H1 (cell line): ENCODE results near the gene VMP1. TPM values are rescaled to one million over a fixed set of nuclear protein-coding genes. Genes with fewer than 3 reads are reported as not detected.

Experiments
- CTCF ChIA-PET: fragments of 300-600 bp; sonication (Branson Sonifier 250); formaldehyde crosslinking; loops from one replicate; lab custom pipeline; 2021; ENCODE audit not compliant: partially characterized antibody; lab: Charles Lee
- POLR2A ChIA-PET: fragments of 300-600 bp; sonication (Branson Sonifier 250); formaldehyde crosslinking; loops from one replicate; lab custom pipeline; 2021; ENCODE audit warnings: inconsistent platforms; ENCODE audit not compliant: partially characterized antibody; lab: Charles Lee
- DNase-seq, 2 experiments: peaks; one replicate each; pipeline versions ENCODE4 v3.0.0 to v3.0.0-alpha.2; 2010 to 2022; ENCODE audit warnings: low spot score in 2 of 2, low read depth in 1 of 2, mixed read lengths in 1 of 2
- FAIRE-seq: peaks from 2 replicates; lab custom pipeline; 2011; peaks lifted over from hg19 to GRCh38; lab: Jason Lieb, UNC
- H2AFZ ChIP-seq: 2 replicates; pipeline ENCODE4 v1.8.1; 2012; ENCODE audit warnings: low read length, inconsistent platforms
- H2AK5ac ChIP-seq: 2 replicates; pipeline ENCODE4 v1.6.1; 2013; ENCODE audit warnings: low read depth, low read length
- H2BK120ac ChIP-seq: replicated peaks from 2 replicates; pipeline ENCODE3; 2013; ENCODE audit warnings: low read depth, low read length, inconsistent platforms
- H2BK12ac ChIP-seq: 2 replicates; pipeline ENCODE4 v1.6.1; 2013; ENCODE audit warnings: low read depth, low read length
- H2BK15ac ChIP-seq: 2 replicates; pipeline ENCODE4 v1.6.1; 2013; ENCODE audit warnings: low read length
- H2BK20ac ChIP-seq: 2 replicates; pipeline ENCODE4 v1.6.1; 2013; ENCODE audit warnings: low read length
- H2BK5ac ChIP-seq: 2 replicates; pipeline ENCODE4 v1.6.1; 2013; ENCODE audit warnings: low read depth, low read length
- H3K14ac ChIP-seq: 2 replicates; pipeline ENCODE4 v1.6.1; 2013; ENCODE audit warnings: inconsistent platforms; ENCODE audit not compliant: insufficient read length
- H3K18ac ChIP-seq: 2 replicates; pipeline ENCODE4 v1.6.1; 2013; ENCODE audit warnings: low read length; ENCODE audit errors: extremely low read depth
- H3K23ac ChIP-seq: 2 replicates; pipeline ENCODE4 v1.6.1; 2013; ENCODE audit warnings: inconsistent platforms; ENCODE audit not compliant: insufficient read length
- H3K23me2 ChIP-seq: 2 replicates; pipeline ENCODE4 v1.6.1; 2013; ENCODE audit warnings: low read depth, low read length
- H3K27ac ChIP-seq: 2 replicates; pipeline ENCODE4 v1.6.1; 2011; ENCODE audit warnings: low read depth, low read length, inconsistent platforms
- H3K27me3 ChIP-seq, 4 experiments: replicated peaks in 1 of 4; 1 replicate in 1 of 4; 2 replicates in 3 of 4; pipeline versions ENCODE4 v1.6.1 to v1.8.1; 2011 to 2013; ENCODE audit warnings: low read length in 3 of 4, mild to moderate bottlenecking in 3 of 4, inconsistent platforms in 2 of 4, mixed read lengths in 2 of 4, moderate library complexity in 1 of 4; ENCODE audit not compliant: control insufficient read depth in 3 of 4, insufficient read depth in 3 of 4; ENCODE audit errors: extremely low read depth in 1 of 4
- H3K36me3 ChIP-seq, 4 experiments: 2 replicates each; pipeline versions ENCODE4 v1.6.1 to v1.8.1; 2011 to 2013; ENCODE audit warnings: mild to moderate bottlenecking in 4 of 4, low read length in 3 of 4, moderate library complexity in 2 of 4, control low read depth in 1 of 4, inconsistent platforms in 1 of 4; ENCODE audit not compliant: insufficient read depth in 4 of 4, control insufficient read depth in 2 of 4
- H3K4ac ChIP-seq: replicated peaks from 2 replicates; pipeline ENCODE3; 2013; ENCODE audit warnings: low read length, low read depth, mixed read lengths, inconsistent platforms; ENCODE audit not compliant: insufficient read length
- H3K4me1 ChIP-seq, 4 experiments: replicated peaks in 1 of 4; 1 replicate in 1 of 4; 2 replicates in 3 of 4; pipeline versions ENCODE4 v1.6.1 to v1.8.1; 2011 to 2013; ENCODE audit warnings: low read length in 3 of 4, inconsistent platforms in 2 of 4, mixed read lengths in 1 of 4; ENCODE audit not compliant: insufficient read depth in 4 of 4, control insufficient read depth in 3 of 4
- H3K4me2 ChIP-seq, 2 experiments: 2 replicates each; pipeline versions ENCODE4 v1.6.1 to v1.8.1; 2011 to 2013; ENCODE audit warnings: low read depth in 2 of 2, low read length in 2 of 2, control low read depth in 1 of 2, inconsistent platforms in 1 of 2, mild to moderate bottlenecking in 1 of 2; ENCODE audit not compliant: insufficient read depth in 1 of 2
- H3K4me3 ChIP-seq, 4 experiments: fragments of 200-600, 300-600 bp in 1 of 4; sonication (generic), shearing (Covaris generic), sonication (Bioruptor Twin) in 1 of 4; 2 replicates each; pipeline versions ENCODE4 v1.5.1 to v1.8.1; 2011 to 2016; ENCODE audit warnings: low read length in 4 of 4, low read depth in 3 of 4, control low read depth in 2 of 4, inconsistent platforms in 2 of 4, mild to moderate bottlenecking in 2 of 4, mixed read lengths in 1 of 4, moderate library complexity in 1 of 4; ENCODE audit not compliant: insufficient read depth in 2 of 4; ENCODE audit errors: extremely low read depth in 1 of 4
- H3K56ac ChIP-seq: replicated peaks from 2 replicates; pipeline ENCODE3; 2013; ENCODE audit warnings: low read depth, mild to moderate bottlenecking, mixed read lengths, low read length, inconsistent platforms; ENCODE audit not compliant: insufficient read length
- H3K79me1 ChIP-seq: 2 replicates; pipeline ENCODE4 v1.6.1; 2013; ENCODE audit warnings: low read depth, low read length, control low read depth
- H3K79me2 ChIP-seq, 2 experiments: 2 replicates each; pipeline versions ENCODE4 v1.6.1 to v1.8.1; 2012 to 2013; ENCODE audit warnings: low read length in 2 of 2, mild to moderate bottlenecking in 2 of 2, inconsistent platforms in 1 of 2; ENCODE audit not compliant: insufficient read depth in 2 of 2, control insufficient read depth in 1 of 2
- H3K9ac ChIP-seq, 4 experiments: replicated peaks in 1 of 4; 1 replicate in 1 of 4; 2 replicates in 3 of 4; pipeline versions ENCODE4 v1.6.1 to v1.8.1; 2011 to 2013; ENCODE audit warnings: low read depth in 3 of 4, low read length in 3 of 4, control low read depth in 2 of 4, mild to moderate bottlenecking in 2 of 4, moderate library complexity in 2 of 4, inconsistent platforms in 1 of 4; ENCODE audit errors: extremely low read depth in 1 of 4
- H3K9me3 ChIP-seq, 2 experiments: 2 replicates each; pipeline versions ENCODE4 v1.6.1 to v1.8.1; 2012 to 2013; ENCODE audit warnings: mild to moderate bottlenecking in 2 of 2, moderate library complexity in 2 of 2, control low read depth in 1 of 2, inconsistent platforms in 1 of 2, low read depth in 1 of 2, low read length in 1 of 2, mixed read lengths in 1 of 2; ENCODE audit not compliant: insufficient read depth in 2 of 2
- H4K20me1 ChIP-seq, 2 experiments: replicated peaks in 1 of 2; 2 replicates each; pipeline versions ENCODE3 to v1.8.1; 2011 to 2013; ENCODE audit warnings: inconsistent platforms in 2 of 2, low read length in 2 of 2, mild to moderate bottlenecking in 1 of 2; ENCODE audit not compliant: insufficient read depth in 2 of 2, control insufficient read depth in 1 of 2
- H4K5ac ChIP-seq: 2 replicates; pipeline ENCODE4 v1.6.1; 2013; ENCODE audit warnings: low read length, low read depth, mixed read lengths, inconsistent platforms; ENCODE audit not compliant: insufficient read length
- H4K8ac ChIP-seq: 2 replicates; pipeline ENCODE4 v1.8.0; 2013; ENCODE audit warnings: mild to moderate bottlenecking, moderate library complexity, low read length, inconsistent platforms; ENCODE audit not compliant: insufficient read depth; ENCODE audit errors: extremely low read depth
- H4K91ac ChIP-seq: replicated peaks from 2 replicates; pipeline ENCODE3; 2013; ENCODE audit warnings: low read length, mixed read lengths, inconsistent platforms; ENCODE audit not compliant: insufficient read length
- BACH1 ChIP-seq: IDR thresholded peaks from 2 replicates; pipeline ENCODE4 v1.6.1; 2012; ENCODE audit warnings: low read length, improper control_type of control experiment
- CBX8 ChIP-seq: fragments of 300-800, 300-1000 bp; sonication (generic); IDR thresholded peaks from 2 replicates; pipeline ENCODE4 v1.7.1; 2016; ENCODE audit warnings: low read depth, low read length, borderline replicate concordance
- HDAC2 ChIP-seq, 2 experiments: fragments of 300-600 bp in 1 of 2; sonication (generic) in 1 of 2; IDR thresholded peaks; 2 replicates each; pipeline ENCODE4 v1.6.1; 2011 to 2012; ENCODE audit warnings: low read depth in 2 of 2, low read length in 2 of 2, mild to moderate bottlenecking in 2 of 2, moderate library complexity in 2 of 2, borderline replicate concordance in 1 of 2, inconsistent platforms in 1 of 2
- KDM4A ChIP-seq: IDR thresholded peaks from one replicate; pipeline ENCODE4 v1.7.1; 2012; ENCODE audit warnings: low read depth, mild to moderate bottlenecking, moderate library complexity, low read length, inconsistent platforms; ENCODE audit not compliant: severe bottlenecking
- NANOG ChIP-seq: IDR thresholded peaks from 2 replicates; pipeline ENCODE4 v1.6.1; 2011; ENCODE audit warnings: low read length, low read depth, mild to moderate bottlenecking, inconsistent platforms; ENCODE audit not compliant: insufficient read depth, poor library complexity, severe bottlenecking
- RNF2 ChIP-seq: fragments of 200-900, 300-1000 bp; sonication (generic); IDR thresholded peaks from 2 replicates; pipeline ENCODE4 v1.7.1; 2016; ENCODE audit warnings: borderline replicate concordance, low read depth, mild to moderate bottlenecking, antibody characterized with exemption, low read length; ENCODE audit not compliant: poor library complexity, severe bottlenecking; ENCODE audit errors: missing control alignments
- RXRA ChIP-seq: IDR thresholded peaks from 2 replicates; pipeline ENCODE4 v1.6.1; 2011; ENCODE audit warnings: low read depth, mild to moderate bottlenecking, low read length, moderate library complexity; ENCODE audit not compliant: insufficient read depth
- SUZ12 ChIP-seq: fragments of 200-600 bp; sonication (generic); IDR thresholded peaks from 2 replicates; pipeline ENCODE4 v1.6.1; 2012; ENCODE audit warnings: mild to moderate bottlenecking, inconsistent platforms, low read length, moderate library complexity, mixed read lengths
- TAF7 ChIP-seq: optimal IDR thresholded peaks from 2 replicates; pipeline ENCODE3; 2011; ENCODE audit warnings: low read depth, mild to moderate bottlenecking, inconsistent platforms, low read length, moderate library complexity, borderline replicate concordance
- WGBS, 2 experiments: shearing (Covaris generic) in 1 of 2; methylation state at CpG; one replicate each; pipeline versions ENCODE4 v1.1.6 to v1.1.7; 2013 to 2015; ENCODE audit warnings: low lambda C conversion rate in 2 of 2, mixed read lengths in 2 of 2, inconsistent platforms in 1 of 2, low coverage in 1 of 2, missing lambda C conversion rate in 1 of 2; ENCODE audit not compliant: insufficient replicate concordance in 2 of 2, insufficient coverage in 1 of 2, insufficient read length in 1 of 2; ENCODE audit errors: extremely low coverage in 1 of 2, missing lambda C conversion rate in 1 of 2; 5-methylcytosine and 5-hydroxymethylcytosine counted together
- polyA plus RNA-seq, 7 experiments: library from polyadenylated mRNA; depleted of rRNA in 3 of 7; stranded (reverse) in 5 of 7; unstranded in 2 of 7; fragments of >200 nt in 5 of 7; fragments of 200-250 nt in 2 of 7; gene quantifications; 1 replicate in 5 of 7; 2 replicates in 1 of 7; 4 replicates in 1 of 7; pipeline versions ENCODE4 v1.2.1 to v1.2.3, GENCODE V29; 2011 to 2013; ENCODE audit warnings: missing spikeins in 2 of 7, mixed read lengths in 2 of 7
- total RNA-seq: library from RNA; stranded (reverse); fragmentation: NEBNext Ultra II Directional; extraction: Animal tissue kit (Norgen Biotek cat#: 25700); gene quantifications from 2 replicates; pipeline ENCODE4 v1.2.1, GENCODE V29; 2021
- TF ChIP-seq, protein P1 (sequence below), 3 experiments: IDR thresholded peaks; 1 replicate in 2 of 3; 2 replicates in 1 of 3; pipeline versions ENCODE4 v1.5.1 to v1.6.1; 2011; ENCODE audit warnings: low read length in 3 of 3, mild to moderate bottlenecking in 3 of 3, inconsistent platforms in 2 of 3, low read depth in 1 of 3, moderate library complexity in 1 of 3; ENCODE audit not compliant: insufficient read depth in 1 of 3; ENCODE audit errors: control extremely low read depth in 1 of 3

Gene VMP1
- total and polyA plus RNA-seq, 2 of the 8 experiments (the other 6 are each of a cell fraction or from before 2014, with no cell fraction given): 45.0 to 92.7 TPM

DNA sequence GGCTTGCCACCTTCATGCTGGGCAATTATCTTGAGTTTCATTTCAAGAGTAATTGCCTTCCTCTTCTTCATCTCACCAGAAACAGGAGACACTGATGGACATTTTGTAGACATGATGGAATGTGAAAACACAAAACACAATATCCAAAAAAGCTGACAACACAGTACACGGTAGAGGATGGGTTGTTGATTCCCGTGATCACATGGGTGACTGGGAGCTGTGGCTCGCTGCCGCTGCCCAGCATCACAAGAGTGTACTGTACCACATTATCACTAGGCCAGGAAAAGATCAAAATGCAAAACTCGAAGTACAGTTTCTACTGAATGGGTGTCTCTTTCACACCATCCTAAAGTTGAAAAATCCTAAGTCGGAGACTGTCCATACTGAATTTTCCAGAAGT, 7.7 kb upstream of the VMP1 start:
- Histone ChIP-seq H2BK15ac (no peak overlapping the region), H3K9me3 (no peaks in the 10 kb centered on the region), H3K27ac (no peak overlapping the region; the same call in 1 of the 2 replicates), H2AK5ac (no peak overlapping the region), H3K18ac (no peak overlapping the region), H3K4me1 (peaks cover 0 to 3% (median 0%) of the 10 kb centered on the region in 4 experiments; a peak in 2 of 7 replicates), H3K23me2 (no peaks in the 10 kb centered on the region), H3K9ac (no peak overlapping the region), H2BK5ac (no peak overlapping the region), H4K20me1 (peaks cover 27 to 37% of the 10 kb centered on the region in 2 experiments), H4K91ac (no peak overlapping the region), H3K27me3 (no peaks in the 10 kb centered on the region), H3K56ac (no peak overlapping the region), H3K4ac (no peak overlapping the region), H2BK120ac (no peak overlapping the region), H2BK12ac (no peak overlapping the region), H3K23ac (no peak overlapping the region), H3K14ac (no peak overlapping the region), H3K4me3 (no peak overlapping the region), H3K36me3 (peaks cover 9 to 59% (median 39%) of the 10 kb centered on the region in 4 experiments; a peak in 7 of 8 replicates), H2AFZ (no peak overlapping the region), H4K5ac (no peak overlapping the region), H3K4me2 (no peak overlapping the region), H3K79me1 (peaks cover 6% of the 10 kb centered on the region), H3K79me2 (peaks cover 33 to 95% of the 10 kb centered on the region in 2 experiments), H4K8ac (no peak overlapping the region), H2BK20ac (no peak overlapping the region)
- ChIA-PET POLR2A (interaction anchor here (1.2 to 1.5 kb wide), 2 partner anchors 12 to 340 kb away, joined by 3 read pairs; no protein-coding TSS in a partner anchor), CTCF (no interaction called here)
- 97% methylated on average over 6 of the region's 6 CpGs; no CpG with 5 or more reads in 1 of the 2 experiments for WGBS, 2 experiments
- no peak for DNase-seq
- no peak for FAIRE-seq
- TF ChIP-seq SUZ12 (no peak), RNF2 (no peak), KDM4A (no peak), NANOG (no peak), RXRA (no peak), TAF7 (no peak), HDAC2 (IDR thresholded peaks at IDR 0.05; ENCODE audit: borderline replicate concordance in 1 of 2, low read depth in 2 of 2, low read length in 2 of 2) (no peak), BACH1 (no peak), CBX8 (no peak)
- TF ChIP-seq, protein P1, sequence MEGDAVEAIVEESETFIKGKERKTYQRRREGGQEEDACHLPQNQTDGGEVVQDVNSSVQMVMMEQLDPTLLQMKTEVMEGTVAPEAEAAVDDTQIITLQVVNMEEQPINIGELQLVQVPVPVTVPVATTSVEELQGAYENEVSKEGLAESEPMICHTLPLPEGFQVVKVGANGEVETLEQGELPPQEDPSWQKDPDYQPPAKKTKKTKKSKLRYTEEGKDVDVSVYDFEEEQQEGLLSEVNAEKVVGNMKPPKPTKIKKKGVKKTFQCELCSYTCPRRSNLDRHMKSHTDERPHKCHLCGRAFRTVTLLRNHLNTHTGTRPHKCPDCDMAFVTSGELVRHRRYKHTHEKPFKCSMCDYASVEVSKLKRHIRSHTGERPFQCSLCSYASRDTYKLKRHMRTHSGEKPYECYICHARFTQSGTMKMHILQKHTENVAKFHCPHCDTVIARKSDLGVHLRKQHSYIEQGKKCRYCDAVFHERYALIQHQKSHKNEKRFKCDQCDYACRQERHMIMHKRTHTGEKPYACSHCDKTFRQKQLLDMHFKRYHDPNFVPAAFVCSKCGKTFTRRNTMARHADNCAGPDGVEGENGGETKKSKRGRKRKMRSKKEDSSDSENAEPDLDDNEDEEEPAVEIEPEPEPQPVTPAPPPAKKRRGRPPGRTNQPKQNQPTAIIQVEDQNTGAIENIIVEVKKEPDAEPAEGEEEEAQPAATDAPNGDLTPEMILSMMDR (IDR thresholded peaks at IDR 0.05; ENCODE audit: control extremely low read depth in 1 of 3, insufficient read depth in 1 of 3, low read depth in 1 of 3, low read length in 3 of 3): no peak
